Lower lobe of right lung (tissue), 2 donors: Measurements from ENCODE around the gene ACOT11. TPM values are rescaled to one million over a fixed set of nuclear protein-coding genes. Genes with fewer than 3 reads are reported as not detected.

ENCODE experiments used
- ATAC-seq, 2 donors: fragments of 200-7000 bp; cut with Tn5 transposase; one replicate each; pipeline ENCODE4 v1.9.1; 2020 to 2022; ENCODE audit warnings: mild to moderate bottlenecking in 2 of 2, moderate library complexity in 2 of 2
- DNase-seq: peaks from one replicate; pipeline ENCODE4 v3.0.0-alpha.2; 2020
- H3K27ac ChIP-seq: fragments of 200-600 bp; one replicate; pipeline ENCODE4 v1.8.0; 2022
- H3K27me3 ChIP-seq: fragments of 200-600 bp; one replicate; pipeline ENCODE4 v1.8.0; 2022; ENCODE audit warnings: low read depth
- H3K36me3 ChIP-seq: fragments of 200-600 bp; one replicate; pipeline ENCODE4 v1.8.0; 2022; ENCODE audit warnings: mild to moderate bottlenecking
- H3K4me1 ChIP-seq: fragments of 200-600 bp; one replicate; pipeline ENCODE4 v1.8.0; 2022
- H3K4me3 ChIP-seq: fragments of 200-600 bp; one replicate; pipeline ENCODE4 v1.8.0; 2022; ENCODE audit warnings: mild to moderate bottlenecking
- H3K9me3 ChIP-seq: fragments of 200-600 bp; one replicate; pipeline ENCODE4 v1.8.0; 2022
- CTCF ChIP-seq: fragments of 200-600 bp; IDR thresholded peaks from one replicate; pipeline ENCODE4 v1.8.0; 2022; ENCODE audit warnings: antibody characterized with exemption, mild to moderate bottlenecking
- intact Hi-C: fragments of 100-400 bp; cut with DNase I; formaldehyde crosslinking; loops from one replicate; pipeline ENCODE4 v1.11.0; 2022
- total RNA-seq: library from RNA; stranded (reverse); fragmentation: NEBNext Ultra II Directional; extraction: Animal tissue kit (Norgen Biotek cat#: 25700); gene quantifications from one replicate; pipeline ENCODE4 v1.2.1, GENCODE V29; 2021
- donor health status: DM: no; HTN: yes; CAD: no; lungs with severe emphysema.

ACOT11 gene
- total RNA-seq, 1 donor from 2014 or later, result 5.0 TPM

- Histone ChIP-seq H3K9me3 (no peaks in the 10 kb centered on the region), H3K4me1 (no peaks in the 10 kb centered on the region), H3K36me3 (no peaks in the 10 kb centered on the region), H3K27ac (no peak overlapping the region), H3K27me3 (no peaks in the 10 kb centered on the region), H3K4me3 (no peak overlapping the region)
- intact Hi-C loops, result no loop called here
- DNase-seq (no peak), ATAC-seq (no peak)
- TF ChIP-seq CTCF, result no peak
Observed at GRCh38 chr1:54610048-54610447, 62.0 kb downstream of the ACOT11 start.

- ATAC-seq, result no peak
- H3K4me1 ChIP-seq, result no peaks in the 10 kb centered on the region
- no peaks in the 10 kb centered on the region for H3K27me3 ChIP-seq
- no peaks in the 10 kb centered on the region for H3K9me3 ChIP-seq
- DNase-seq, result no peak
- no peaks in the 10 kb centered on the region for H3K36me3 ChIP-seq
- intact Hi-C loops, result no loop called here
- H3K4me3 ChIP-seq, result no peak overlapping the region
- H3K27ac ChIP-seq, result no peak overlapping the region
- no peak for TF ChIP-seq CTCF
Observed at GRCh38 chr1:54610601-54611580, 62.9 kb downstream of the ACOT11 start.

GRCh38 chr1:54611621-54612020 is 63.6 kb downstream of the ACOT11 start:
- Histone ChIP-seq H3K27me3 (no peaks in the 10 kb centered on the region), H3K27ac (no peak overlapping the region), H3K9me3 (no peaks in the 10 kb centered on the region), H3K4me1 (no peaks in the 10 kb centered on the region), H3K4me3 (no peak overlapping the region), H3K36me3 (no peaks in the 10 kb centered on the region)
- TF ChIP-seq CTCF, result no peak
- ATAC-seq, result no peak
- DNase-seq, result no peak
- intact Hi-C loops, result no loop called here

- H3K4me1 ChIP-seq, result no peaks in the 10 kb centered on the region
- intact Hi-C loops, result no loop called here
- no peak for TF ChIP-seq CTCF
- H3K36me3 ChIP-seq, result no peaks in the 10 kb centered on the region
- H3K4me3 ChIP-seq, result no peak overlapping the region
- H3K9me3 ChIP-seq, result no peaks in the 10 kb centered on the region
- H3K27me3 ChIP-seq, result no peaks in the 10 kb centered on the region
- DNase-seq (no peak), ATAC-seq (no peak)
- no peak overlapping the region for H3K27ac ChIP-seq
Observed at GRCh38 chr1:54614024-54614423, 66.0 kb downstream of the ACOT11 start.

GRCh38 chr1:54614563-54614962 is 66.5 kb downstream of the ACOT11 start:
- H3K4me1 ChIP-seq, result no peaks in the 10 kb centered on the region
- H3K27ac ChIP-seq, result no peak overlapping the region
- intact Hi-C loops, result no loop called here
- no peak for ATAC-seq
- H3K36me3 ChIP-seq, result no peaks in the 10 kb centered on the region
- no peaks in the 10 kb centered on the region for H3K9me3 ChIP-seq
- DNase-seq, result no peak
- peaks cover under 1% of the 10 kb centered on the region for H3K27me3 ChIP-seq
- no peak overlapping the region for H3K4me3 ChIP-seq
- no peak for TF ChIP-seq CTCF
